GM18867 (cell line): ENCODE data around the gene UBR3.
"Not testable (repeated sequence)": the region's sequence is repeated elsewhere in the genome, so short reads cannot be mapped to it uniquely, and the experiment has no call there.

Source experiments
- ATAC-seq: cut with Tn5 transposase; IDR thresholded peaks from one replicate; pipeline ENCODE4 v1.9.1; 2021; ENCODE audit warnings: mild to moderate bottlenecking, moderate library complexity; ENCODE audit not compliant: unreplicated experiment

UBR3 gene, protein sequence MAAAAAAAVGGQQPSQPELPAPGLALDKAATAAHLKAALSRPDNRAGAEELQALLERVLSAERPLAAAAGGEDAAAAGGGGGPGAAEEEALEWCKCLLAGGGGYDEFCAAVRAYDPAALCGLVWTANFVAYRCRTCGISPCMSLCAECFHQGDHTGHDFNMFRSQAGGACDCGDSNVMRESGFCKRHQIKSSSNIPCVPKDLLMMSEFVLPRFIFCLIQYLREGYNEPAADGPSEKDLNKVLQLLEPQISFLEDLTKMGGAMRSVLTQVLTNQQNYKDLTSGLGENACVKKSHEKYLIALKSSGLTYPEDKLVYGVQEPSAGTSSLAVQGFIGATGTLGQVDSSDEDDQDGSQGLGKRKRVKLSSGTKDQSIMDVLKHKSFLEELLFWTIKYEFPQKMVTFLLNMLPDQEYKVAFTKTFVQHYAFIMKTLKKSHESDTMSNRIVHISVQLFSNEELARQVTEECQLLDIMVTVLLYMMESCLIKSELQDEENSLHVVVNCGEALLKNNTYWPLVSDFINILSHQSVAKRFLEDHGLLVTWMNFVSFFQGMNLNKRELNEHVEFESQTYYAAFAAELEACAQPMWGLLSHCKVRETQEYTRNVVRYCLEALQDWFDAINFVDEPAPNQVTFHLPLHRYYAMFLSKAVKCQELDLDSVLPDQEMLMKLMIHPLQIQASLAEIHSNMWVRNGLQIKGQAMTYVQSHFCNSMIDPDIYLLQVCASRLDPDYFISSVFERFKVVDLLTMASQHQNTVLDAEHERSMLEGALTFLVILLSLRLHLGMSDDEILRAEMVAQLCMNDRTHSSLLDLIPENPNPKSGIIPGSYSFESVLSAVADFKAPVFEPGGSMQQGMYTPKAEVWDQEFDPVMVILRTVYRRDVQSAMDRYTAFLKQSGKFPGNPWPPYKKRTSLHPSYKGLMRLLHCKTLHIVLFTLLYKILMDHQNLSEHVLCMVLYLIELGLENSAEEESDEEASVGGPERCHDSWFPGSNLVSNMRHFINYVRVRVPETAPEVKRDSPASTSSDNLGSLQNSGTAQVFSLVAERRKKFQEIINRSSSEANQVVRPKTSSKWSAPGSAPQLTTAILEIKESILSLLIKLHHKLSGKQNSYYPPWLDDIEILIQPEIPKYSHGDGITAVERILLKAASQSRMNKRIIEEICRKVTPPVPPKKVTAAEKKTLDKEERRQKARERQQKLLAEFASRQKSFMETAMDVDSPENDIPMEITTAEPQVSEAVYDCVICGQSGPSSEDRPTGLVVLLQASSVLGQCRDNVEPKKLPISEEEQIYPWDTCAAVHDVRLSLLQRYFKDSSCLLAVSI (N-terminal part only)

DNA sequence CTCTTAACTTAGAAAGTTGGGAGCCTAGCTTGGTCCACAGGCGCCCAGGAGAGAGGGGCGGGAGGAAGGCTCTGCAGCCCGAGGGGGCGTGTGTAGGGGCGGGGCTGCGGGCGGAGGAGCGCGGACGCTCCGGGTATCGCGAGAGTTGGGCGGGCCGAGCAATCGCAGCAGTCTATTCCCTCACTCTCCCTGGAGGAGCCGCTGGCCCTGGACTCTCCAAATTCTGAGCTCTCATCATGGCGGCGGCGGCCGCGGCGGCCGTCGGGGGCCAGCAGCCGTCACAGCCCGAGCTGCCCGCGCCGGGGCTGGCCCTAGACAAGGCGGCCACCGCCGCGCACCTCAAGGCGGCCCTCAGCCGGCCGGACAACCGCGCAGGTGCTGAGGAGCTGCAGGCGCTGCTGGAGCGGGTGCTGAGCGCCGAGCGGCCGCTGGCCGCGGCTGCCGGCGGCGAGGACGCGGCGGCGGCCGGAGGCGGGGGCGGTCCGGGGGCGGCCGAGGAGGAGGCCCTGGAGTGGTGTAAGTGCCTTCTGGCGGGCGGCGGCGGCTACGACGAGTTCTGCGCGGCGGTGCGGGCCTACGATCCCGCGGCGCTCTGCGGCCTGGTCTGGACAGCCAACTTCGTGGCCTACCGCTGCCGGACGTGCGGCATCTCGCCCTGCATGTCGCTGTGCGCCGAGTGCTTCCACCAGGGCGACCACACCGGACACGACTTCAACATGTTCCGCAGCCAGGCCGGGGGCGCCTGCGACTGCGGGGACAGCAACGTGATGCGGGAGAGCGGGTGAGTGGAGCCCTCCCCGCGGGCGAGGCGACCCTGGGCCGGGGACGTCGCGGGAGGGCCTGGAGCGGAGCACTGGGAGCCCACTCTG, at the start of gene UBR3:
Gene UBR3 (plus strand): TSS at position 183 of the 869 bp plus-strand sequence. CDS start 54 bp downstream, at position 237.
- ATAC-seq: peak; percentile 79

DNA sequence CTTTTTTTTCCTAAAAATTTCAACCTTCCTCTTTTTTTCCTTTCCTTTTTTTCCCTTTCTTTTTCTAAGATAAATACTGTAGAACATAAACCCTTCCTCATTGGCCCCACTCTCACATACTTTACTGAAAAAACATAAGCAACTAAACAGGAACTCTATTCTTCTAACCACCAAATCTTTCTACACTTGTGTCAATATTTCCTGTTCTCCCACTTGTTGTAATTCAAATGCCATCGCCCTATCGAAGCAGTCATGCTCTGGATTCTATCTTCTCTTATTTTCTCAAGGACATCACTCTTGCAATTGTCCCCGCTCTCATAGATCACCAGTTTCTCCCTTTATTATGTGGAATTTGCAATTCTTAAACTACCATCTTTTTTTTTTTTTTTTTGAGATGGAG, 48.8 kb upstream of the UBR3 start:
- no peak for ATAC-seq

DNA sequence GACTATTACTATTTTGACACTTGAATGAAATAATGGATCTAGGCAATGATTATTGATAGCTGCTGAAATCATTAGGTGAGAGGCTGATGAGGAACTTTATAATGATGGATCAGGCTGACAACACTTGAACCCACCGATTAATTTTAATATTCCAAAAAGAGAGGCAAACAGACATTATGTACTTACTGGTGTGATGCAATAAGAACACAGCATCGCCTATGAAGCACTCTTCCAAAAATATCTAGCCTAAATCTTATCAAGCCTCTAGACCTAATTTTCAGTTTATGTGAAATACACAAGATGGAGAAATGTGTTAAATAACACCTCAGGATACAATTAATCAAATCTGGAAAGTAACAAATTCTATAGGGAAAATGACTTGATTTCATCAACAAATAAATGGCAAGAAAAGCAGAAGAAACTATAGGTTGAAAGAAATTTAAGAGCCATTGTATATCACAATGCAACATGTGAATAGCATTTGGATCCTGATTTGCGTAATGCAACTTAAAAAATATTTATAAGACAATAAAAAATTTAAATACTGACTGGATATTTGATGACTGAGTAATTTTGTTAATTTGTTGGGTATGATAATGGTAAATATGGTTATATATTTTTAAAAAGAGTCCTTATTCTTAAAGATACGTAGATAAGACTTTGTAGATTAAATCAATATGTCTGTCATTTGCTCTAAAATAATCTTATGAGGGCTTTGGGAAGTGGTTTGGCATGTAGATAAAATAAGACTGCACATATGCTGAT, 45.8 kb upstream of the UBR3 start:
- ATAC-seq: no peak

DNA sequence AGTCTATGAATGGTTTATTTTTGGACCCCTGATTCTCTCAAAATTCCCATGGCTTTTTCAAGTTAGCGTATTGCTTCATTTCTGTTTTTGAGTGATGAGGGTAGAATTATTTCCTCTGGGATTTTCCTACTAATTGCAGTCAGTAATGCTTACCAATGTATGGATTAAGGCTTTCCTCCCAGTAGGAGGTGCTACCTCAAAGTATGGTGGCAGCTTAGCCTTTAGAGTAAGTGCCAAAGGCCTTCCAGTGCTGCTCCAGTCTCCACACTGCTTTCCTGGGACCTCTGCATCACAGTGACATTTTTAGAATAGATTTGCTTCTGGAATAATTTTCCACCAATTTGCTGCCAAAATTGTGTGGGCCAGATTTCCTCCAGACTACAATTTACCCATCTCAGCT, 44.7 kb upstream of the UBR3 start:
- no peak for ATAC-seq

DNA sequence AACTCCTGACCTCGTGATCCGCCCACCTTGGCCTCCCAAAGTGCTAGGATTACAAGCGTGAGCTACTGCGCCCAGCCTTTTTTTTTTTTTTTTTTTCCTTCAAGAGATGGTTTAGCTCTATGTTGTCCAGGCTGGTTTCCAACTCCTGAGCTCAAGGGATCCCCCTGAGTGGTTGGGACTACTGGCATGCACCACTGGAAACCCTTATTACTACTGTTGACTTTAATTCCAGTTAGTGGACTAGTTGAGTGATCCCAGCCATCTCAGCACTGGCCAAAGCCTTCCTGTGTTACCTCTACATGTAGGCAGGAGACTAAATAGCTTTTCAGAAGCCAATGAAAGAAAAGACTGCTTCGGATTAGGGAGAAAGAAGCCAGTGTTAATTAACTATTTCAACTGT, 36.7 kb upstream of the UBR3 start:
- no peak for ATAC-seq

DNA sequence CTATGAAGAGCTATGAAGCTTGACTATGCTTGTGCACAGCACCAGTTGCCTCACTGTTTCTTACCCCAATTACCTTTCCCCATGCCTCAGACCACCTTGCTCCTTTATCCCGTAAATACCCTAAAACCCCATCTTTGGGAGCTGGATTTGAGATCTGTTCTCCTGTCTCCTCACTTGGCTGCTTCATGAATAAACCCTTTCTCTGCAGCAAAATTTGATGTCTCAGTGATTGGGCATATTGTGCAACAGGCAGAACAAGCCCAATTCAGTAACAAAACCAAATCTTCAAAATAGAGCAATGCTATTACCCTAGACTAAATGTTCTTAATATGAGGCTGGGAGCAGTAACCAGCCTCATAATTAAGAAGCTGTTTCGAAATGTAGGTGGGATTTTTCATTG, 32.1 kb upstream of the UBR3 start:
- no peak for ATAC-seq

DNA sequence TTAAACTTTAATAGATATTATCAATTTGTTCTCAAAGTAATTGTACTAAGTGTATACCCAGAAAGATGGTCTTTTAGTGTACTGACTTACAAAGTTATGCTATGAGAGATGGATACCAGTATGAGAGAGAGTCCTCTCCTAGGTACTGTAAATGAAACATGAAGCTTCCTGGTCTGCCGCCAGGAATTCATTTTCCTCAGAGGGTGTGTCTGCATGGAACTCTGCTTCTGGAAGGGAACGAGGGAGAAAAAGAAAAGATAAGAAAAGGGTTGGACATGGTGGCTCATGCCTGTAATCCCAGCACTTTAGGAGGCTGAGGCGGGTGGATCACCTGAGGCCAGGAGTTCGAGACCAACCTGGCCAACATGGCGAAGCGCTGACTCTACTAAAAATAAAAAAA, 30.8 kb upstream of the UBR3 start:
- no peak for ATAC-seq

DNA sequence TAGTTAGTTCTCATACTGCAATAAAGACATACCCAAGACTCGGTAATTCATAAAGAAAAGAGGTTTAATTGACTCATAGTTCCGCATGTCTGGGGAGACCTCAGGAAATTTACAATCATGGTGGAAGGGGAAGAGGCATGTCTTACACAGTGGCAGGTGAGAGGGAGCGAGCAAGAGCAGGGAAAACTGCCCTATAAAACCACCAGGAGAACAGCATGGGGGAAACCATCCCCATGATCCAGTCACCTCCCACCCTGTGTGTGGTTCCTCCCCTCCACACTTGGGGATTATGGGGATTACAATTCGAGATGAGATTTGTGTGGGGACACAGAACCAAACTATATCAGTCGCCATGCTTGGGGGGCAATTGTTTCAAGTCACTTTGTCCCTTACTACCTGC, 29.7 kb upstream of the UBR3 start:
- no peak for ATAC-seq

DNA sequence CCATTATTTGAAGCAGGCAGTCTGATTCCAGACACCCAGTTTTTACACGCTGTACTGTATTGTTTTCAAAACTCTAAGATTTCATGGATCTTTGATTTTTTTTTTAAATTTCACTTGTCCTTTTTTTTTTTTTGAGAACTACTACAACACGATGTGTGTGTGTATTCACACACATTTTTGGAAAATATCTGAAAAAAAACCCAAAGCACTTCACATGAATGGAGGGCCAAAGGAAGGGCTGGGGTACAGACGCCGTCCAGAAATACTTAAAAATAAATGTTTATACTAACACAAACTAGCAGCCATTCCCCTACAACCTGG, 28.9 kb upstream of the UBR3 start:
- ATAC-seq: no peak

DNA sequence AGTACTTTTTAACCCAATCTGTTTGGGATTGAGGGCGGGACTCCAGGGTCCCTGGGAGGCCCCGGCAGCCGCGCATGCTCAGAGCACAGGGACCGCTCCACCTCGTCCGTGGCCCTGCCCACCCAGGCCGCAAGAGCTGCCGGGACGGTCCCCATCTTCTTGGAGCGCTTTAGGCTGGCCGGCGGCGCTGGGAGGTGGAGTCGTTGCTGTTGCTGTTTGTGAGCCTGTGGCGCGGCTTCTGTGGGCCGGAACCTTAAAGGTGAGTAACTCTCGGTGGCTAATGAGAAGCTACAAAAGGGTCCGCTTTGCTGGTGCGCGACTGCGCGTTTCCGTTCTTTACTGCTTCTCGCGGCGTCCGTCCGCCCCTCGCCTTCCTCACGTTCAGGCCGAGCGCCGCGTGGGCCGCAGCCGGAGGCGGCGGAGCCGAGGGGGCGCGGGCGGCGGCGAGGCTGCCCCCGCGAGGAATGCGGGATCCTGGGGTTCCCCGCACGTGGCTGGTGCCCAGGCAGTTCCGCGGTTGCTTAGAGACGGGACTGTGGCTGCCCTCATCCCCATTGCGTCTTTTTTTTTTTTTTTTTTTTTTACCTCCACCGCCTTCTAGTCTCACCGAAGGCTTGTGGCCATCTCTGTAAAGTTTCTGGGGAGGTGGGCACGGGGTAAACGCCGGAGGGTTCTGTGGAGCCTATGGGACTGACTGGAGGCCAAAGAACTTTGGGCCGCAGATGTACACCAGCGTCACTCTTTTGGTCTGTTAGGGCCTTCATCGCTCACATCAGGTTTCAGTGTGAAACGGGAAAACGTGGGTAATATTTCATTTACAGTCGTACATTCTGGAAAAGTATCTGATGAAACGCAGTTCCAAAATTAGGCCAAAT, 28.3 kb upstream of the UBR3 start, which contains the start of gene SSB:
Gene SSB (plus strand): TSS at position 154 of the 875 bp plus-strand sequence. CDS start 2,090 bp downstream, outside the sequence.
- peak; percentile 97 for ATAC-seq

DNA sequence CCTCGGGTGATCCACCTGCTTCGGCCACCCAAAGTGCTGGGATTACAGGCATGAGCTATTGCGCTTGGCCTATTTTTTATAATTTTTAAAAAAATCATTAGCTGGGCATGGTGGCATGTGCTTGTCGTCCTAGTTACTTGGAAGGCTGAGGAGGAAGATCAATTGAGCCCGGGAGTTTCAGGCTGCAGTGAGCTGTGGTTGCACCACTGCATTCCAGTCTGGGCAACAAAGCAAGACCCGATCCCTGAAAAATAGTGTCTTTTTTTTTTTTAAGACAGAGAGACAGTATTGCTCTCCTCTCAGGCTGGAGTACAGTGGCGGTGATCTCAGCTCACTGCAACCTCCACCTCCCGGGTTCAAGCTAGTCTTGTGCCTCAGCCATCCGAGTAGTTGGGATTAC, 23.8 kb upstream of the UBR3 start:
- ATAC-seq: no peak

DNA sequence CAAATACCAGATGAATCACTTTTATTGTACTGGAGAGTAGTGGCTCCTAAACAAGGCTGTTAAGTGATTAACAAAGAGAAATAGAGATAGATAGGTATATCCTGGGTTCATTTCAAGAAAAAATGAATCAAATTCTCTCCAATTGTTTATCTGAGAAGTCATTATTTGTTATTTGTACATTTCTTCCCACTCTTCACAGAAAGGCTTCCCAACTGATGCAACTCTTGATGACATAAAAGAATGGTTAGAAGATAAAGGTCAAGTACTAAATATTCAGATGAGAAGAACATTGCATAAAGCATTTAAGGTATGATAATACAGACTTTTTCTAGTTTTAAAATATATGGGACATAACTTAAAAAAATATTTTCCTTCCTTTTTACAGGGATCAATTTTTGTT, 20.7 kb upstream of the UBR3 start:
- ATAC-seq: no peak

DNA sequence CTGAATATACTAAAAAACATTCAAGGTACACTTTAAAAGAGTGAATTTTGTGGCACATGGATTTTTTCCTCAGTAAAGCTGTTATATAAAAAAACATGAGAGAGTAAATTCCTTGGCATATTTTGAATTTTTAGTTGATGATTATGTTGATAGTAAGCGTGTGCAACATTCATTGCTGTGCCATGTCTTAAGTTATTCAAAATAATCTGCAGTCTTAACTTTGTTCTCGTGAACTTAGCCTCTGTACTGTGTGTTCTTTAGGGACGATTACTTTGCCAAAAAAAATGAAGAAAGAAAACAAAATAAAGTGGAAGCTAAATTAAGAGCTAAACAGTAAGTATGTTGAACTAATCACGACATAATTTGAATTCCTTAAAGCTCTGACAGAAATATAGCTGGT, 19.0 kb upstream of the UBR3 start:
- ATAC-seq: no peak

DNA sequence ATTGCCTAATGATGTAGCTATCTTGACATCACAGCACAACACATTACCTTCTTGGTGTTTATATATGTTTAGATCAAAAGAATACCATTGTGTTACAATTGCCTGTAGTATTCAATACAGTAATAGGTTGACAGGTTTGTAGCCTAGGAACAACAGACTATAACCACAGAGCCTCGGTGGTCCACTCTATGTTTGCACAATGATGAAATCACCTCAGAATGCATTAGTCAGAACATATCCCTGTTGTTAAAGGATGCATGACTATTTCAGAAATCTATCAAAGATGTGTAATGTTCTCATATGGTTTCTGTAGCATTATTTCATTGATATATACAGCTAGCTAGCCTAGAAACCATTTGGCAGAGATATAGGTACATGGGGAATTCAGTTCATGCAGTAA, 11.4 kb upstream of the UBR3 start:
- no peak for ATAC-seq

DNA sequence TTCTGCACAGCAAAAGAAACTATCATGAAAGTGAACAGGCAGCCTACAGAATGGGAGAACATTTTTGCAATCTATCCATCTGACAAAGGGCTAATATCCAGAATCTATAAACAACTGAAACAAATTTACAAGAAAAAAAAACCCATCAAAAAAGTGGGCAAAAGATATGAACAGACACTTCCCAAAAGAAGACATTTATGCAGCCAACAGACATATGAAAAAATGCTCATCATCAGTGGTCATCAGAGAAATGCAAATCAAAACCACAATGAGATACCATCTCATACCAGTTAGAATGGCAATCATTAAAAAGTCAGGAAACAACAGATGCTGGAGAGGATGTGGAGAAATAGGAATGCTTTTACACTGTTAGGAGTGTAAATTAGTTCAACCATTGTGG, 10.3 kb upstream of the UBR3 start:
- not testable (repeated sequence) for ATAC-seq

DNA sequence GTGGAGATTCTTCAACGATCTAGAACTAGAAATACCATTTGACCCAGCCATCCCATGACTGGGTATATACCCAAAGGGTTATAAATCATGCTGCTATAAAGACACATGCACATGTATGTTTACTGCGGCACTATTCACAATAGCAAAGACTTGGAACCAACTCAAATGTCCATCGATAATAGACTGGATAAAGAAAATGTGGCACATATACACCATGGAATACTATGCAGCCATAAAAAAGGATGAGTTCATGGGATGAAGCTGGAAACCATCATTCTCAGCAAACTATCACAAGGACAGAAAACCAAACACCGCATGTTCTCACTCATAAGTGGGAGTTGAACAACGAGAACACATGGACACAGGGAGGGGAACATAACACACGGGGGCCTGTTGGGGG, 9.9 kb upstream of the UBR3 start:
- ATAC-seq: not testable (repeated sequence)

DNA sequence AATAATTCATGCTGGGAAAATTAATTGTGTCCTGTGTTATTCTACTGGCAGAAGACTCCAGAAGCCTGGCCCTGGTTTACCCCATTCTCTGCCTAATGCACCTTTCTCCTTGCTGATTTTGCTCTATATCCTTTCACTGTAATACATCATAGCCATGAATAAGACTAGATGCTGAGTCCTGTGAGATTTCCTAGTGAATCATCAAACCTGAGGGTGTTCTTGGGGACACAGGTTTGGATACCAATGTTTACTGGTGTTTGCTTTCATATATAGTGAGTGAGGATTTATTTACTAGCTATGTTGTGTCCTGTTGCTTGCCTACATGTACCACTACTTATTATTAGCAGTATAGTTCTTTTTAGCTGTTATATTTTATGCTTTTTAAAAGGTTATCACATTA, 9.0 kb upstream of the UBR3 start:
- ATAC-seq: no peak

DNA sequence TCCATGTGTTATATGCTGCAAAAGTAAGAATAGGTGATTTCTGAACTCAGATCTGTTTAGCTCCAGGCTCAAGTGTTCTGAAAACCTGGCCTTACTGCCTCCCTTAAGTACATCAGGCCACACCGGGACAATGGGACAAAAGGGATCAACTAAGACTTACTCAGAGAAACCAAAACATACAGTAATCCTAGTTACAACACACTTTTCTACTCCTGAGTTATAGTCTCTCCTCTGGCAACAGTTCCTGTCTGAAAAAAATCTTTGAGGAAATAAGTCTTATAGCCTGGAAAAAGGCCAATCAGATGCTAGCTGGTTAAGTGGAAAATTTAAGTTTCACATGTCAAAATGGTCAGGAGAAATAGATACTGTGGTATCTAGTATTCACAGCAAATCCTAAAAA, 8.1 kb upstream of the UBR3 start:
- ATAC-seq: no peak

DNA sequence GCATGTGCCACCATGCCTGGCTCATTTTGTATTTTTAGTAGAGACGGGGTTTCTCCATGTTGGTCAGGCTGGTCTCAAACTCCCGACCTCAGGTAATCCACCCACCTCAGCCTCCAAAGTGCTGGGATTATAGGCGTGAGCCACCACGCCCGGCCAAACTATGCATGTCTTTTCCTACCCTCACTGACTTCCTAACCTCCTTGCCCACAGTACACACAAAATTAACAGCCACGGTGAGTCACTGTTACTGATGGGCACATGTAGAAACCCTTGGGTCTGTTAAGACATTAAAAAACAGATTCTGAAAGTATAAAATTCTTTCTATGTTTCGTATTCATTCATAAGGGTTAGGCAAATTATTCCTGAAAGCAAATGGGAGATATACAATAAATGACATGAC, 7.2 kb upstream of the UBR3 start:
- ATAC-seq: not testable (repeated sequence)
